ENCODE measurements around the gene PIGW.

Gene PIGW

GRCh38 chr17:36534840-36535668, at the start of gene PIGW, which contains the start of gene MYO19:
PIGW (plus strand) TSS chr17:36534987; CDS start chr17:36537102, 2,115 bp downstream.
MYO19 (minus strand) TSS chr17:36534868; CDS start chr17:36532538, 2,330 bp downstream.
- DNase-seq (ENCODE audit: extremely low read depth in 1 of 2, low read depth in 1 of 2): peak; percentile 57 to 76

GRCh38 chr17:36485027-36485426, 49.8 kb upstream of the PIGW start:
- DNase-seq (ENCODE audit: extremely low read depth in 1 of 2, low read depth in 1 of 2): no peak

GRCh38 chr17:36485805-36486203, 49.0 kb upstream of the PIGW start:
- DNase-seq (ENCODE audit: extremely low read depth in 1 of 2, low read depth in 1 of 2): no peak

- DNase-seq (ENCODE audit: extremely low read depth in 1 of 2, low read depth in 1 of 2): peak; percentile 60 to 83
Measured at GRCh38 chr17:36486204-36487194, 48.3 kb upstream of the PIGW start, which contains the start of gene ZNHIT3. ZNHIT3 (plus strand) TSS chr17:36486681; CDS start chr17:36486700, 19 bp downstream.

- DNase-seq (ENCODE audit: extremely low read depth in 1 of 2, low read depth in 1 of 2): no peak
Measured at GRCh38 chr17:36493956-36494355, 40.8 kb upstream of the PIGW start.

GRCh38 chr17:36494674-36495073, 40.1 kb upstream of the PIGW start:
- DNase-seq (ENCODE audit: extremely low read depth in 1 of 2, low read depth in 1 of 2): no peak

- DNase-seq (ENCODE audit: extremely low read depth in 1 of 2, low read depth in 1 of 2): no peak
Measured at GRCh38 chr17:36495076-36495578, 39.7 kb upstream of the PIGW start.

- no peak for DNase-seq (ENCODE audit: extremely low read depth in 1 of 2, low read depth in 1 of 2)
Measured at GRCh38 chr17:36496018-36496789, 38.6 kb upstream of the PIGW start.

- no peak for DNase-seq (ENCODE audit: extremely low read depth in 1 of 2, low read depth in 1 of 2)
Measured at GRCh38 chr17:36498155-36498554, 36.6 kb upstream of the PIGW start.

- no peak for DNase-seq (ENCODE audit: extremely low read depth in 1 of 2, low read depth in 1 of 2)
Measured at GRCh38 chr17:36498560-36499300, 36.1 kb upstream of the PIGW start.

- no peak for DNase-seq (ENCODE audit: extremely low read depth in 1 of 2, low read depth in 1 of 2)
Measured at GRCh38 chr17:36500745-36501225, 34.0 kb upstream of the PIGW start.

- no peak for DNase-seq (ENCODE audit: extremely low read depth in 1 of 2, low read depth in 1 of 2)
Measured at GRCh38 chr17:36501351-36501750, 33.4 kb upstream of the PIGW start.

GRCh38 chr17:36501963-36502362, 32.8 kb upstream of the PIGW start:
- DNase-seq (ENCODE audit: extremely low read depth in 1 of 2, low read depth in 1 of 2): no peak

GRCh38 chr17:36503456-36504155, 31.2 kb upstream of the PIGW start:
- no peak for DNase-seq (ENCODE audit: extremely low read depth in 1 of 2, low read depth in 1 of 2)

GRCh38 chr17:36504156-36504545, 30.6 kb upstream of the PIGW start:
- no peak for DNase-seq (ENCODE audit: extremely low read depth in 1 of 2, low read depth in 1 of 2)

- no peak for DNase-seq (ENCODE audit: extremely low read depth in 1 of 2, low read depth in 1 of 2)
Measured at GRCh38 chr17:36505171-36505570, 29.6 kb upstream of the PIGW start.

- DNase-seq (ENCODE audit: extremely low read depth in 1 of 2, low read depth in 1 of 2): no peak
Measured at GRCh38 chr17:36506249-36506826, 28.4 kb upstream of the PIGW start.

- no peak for DNase-seq (ENCODE audit: extremely low read depth in 1 of 2, low read depth in 1 of 2)
Measured at GRCh38 chr17:36506831-36507230, 28.0 kb upstream of the PIGW start.

- no peak for DNase-seq (ENCODE audit: extremely low read depth in 1 of 2, low read depth in 1 of 2)
Measured at GRCh38 chr17:36507266-36507665, 27.5 kb upstream of the PIGW start.
